Middle frontal gyrus (tissue), 1 donor: ENCODE data around the gene IL21R.

Experiments
- DNase-seq: peaks from one replicate; pipeline ENCODE4 v3.0.0-alpha.2; 2015; ENCODE audit warnings: low spot score; ENCODE audit errors: extremely low spot score

The IL21R gene

GRCh38 chr16:27401768-27402568 lies at the start of gene IL21R:
IL21R (plus strand) TSS chr16:27402174; CDS start chr16:27430072, 27,898 bp downstream.
- no peak for DNase-seq

DNA sequence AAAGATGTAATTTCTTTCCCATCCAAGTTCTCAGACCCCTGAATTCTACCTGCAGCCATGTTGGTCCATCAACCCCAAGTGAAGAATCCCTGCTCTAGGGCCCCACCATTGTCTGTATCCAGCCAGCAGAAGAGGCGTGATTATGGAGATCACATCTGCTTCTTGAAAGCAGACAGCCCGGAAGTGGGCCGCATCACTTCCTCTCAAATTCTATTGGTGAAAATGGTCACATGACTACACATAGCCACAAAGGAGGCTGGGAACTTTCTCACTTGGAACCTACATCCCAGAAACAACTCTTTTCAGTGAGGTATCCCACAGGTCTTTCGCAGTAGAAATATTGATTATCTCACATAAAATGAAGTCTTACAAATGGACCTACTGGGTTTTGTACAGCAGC lies 48.1 kb upstream of the IL21R start:
- no peak for DNase-seq

DNA sequence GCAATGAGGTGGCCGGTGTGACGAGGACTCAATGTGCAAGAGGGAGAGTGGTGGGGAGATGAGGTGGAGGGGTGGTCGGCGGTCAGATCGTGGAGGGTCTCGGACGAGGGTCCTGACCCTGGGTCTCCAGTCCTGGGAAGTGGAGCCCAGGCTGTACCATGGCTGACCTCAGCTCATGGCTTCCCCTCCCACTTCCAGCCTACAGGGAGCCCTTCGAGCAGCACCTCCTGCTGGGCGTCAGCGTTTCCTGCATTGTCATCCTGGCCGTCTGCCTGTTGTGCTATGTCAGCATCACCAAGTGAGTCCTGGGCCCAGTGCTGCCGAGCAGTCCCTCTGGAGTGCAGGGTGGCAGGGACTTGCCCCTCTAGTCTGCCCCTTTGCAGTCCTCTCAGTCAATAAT lies 46.4 kb upstream of the IL21R start:
- DNase-seq = no peak

- no peak for DNase-seq
Observed at GRCh38 chr16:27356794-27357193, 45.2 kb upstream of the IL21R start.

DNA sequence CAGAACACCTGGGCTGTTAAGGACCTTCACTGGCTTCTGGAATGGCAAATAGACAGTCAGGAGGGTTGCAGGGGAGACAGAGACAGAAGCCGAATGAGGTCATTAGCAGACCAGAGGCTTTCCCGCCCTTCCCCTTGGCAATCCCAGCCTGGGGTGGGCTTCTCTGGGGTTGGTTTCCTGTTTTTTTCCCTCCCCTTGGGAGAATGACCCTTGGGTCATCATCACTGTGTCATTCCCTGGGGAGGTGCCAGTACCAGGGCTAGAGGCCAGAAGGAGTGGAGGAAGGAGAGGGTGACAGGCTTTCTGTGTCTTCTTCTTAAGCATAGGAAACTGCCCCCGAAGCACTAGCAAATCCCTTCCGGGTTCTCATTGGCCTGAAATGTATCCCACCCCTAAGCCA lies 42.9 kb upstream of the IL21R start:
- no peak for DNase-seq

DNA sequence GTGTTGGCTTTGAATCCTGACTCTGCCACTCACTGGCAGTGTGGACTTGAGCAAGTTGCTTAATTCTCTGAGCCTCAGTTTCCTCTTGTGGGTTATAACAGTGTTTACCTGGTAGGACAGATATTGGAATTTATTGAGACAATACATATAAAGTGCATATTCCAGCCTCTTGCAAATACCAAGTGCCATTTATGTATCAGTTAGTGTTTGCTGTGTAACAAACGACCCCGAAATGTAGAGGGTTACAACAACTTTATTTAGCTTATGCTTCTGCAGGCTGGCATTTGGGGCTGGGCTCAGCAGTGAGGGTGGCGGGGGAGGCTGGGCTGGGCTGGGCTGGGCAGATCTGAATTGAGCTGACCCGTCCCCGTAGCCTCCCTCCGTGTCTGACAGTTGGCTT lies 42.4 kb upstream of the IL21R start:
- DNase-seq = no peak

DNA sequence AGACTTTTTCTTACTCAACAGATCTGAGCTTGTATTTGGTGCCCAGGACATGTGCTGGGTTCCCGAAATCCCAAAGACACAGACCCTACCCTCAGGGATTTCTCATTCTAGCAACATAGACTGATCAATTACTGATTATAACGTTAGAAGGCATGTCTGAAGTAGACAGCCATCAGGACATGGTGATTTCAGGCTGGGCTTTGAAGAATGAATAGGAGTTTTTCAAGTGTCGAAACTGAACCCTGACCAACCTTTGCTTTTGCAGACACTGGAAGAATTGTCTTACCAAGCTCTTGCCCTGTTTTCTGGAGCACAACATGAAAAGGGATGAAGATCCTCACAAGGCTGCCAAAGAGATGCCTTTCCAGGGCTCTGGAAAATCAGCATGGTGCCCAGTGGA lies 40.0 kb upstream of the IL21R start:
- DNase-seq = no peak

GRCh38 chr16:27362570-27363245 lies 39.3 kb upstream of the IL21R start:
- DNase-seq = no peak

GRCh38 chr16:27363246-27363632 lies 38.7 kb upstream of the IL21R start:
- no peak for DNase-seq

DNA sequence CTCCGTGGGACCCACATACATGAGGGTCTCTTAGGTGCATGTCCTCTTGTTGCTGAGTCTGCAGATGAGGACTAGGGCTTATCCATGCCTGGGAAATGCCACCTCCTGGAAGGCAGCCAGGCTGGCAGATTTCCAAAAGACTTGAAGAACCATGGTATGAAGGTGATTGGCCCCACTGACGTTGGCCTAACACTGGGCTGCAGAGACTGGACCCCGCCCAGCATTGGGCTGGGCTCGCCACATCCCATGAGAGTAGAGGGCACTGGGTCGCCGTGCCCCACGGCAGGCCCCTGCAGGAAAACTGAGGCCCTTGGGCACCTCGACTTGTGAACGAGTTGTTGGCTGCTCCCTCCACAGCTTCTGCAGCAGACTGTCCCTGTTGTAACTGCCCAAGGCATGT lies 38.2 kb upstream of the IL21R start:
- DNase-seq = no peak

DNA sequence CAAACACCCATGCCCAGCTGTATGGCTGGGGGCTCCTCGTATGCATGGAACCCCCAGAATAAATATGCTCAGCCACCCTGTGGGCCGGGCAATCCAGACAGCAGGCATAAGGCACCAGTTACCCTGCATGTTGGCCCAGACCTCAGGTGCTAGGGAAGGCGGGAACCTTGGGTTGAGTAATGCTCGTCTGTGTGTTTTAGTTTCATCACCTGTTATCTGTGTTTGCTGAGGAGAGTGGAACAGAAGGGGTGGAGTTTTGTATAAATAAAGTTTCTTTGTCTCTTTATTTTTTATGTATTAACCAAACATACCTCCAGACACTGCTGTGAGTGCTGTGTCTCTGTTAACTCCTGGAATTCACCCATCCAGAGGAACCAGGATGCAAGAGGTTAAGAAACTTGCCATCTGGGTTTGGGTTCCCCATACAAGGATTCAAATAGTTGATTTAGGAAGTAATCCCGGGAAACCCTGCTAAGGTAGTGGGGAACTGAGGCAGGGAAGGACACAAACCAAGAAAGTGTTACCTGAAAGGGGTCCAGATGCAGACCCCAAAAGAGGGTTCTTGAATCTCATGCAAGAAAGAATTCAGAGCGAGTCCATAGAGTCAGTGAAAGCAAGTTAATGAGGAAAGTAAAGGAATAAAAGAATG lies 37.4 kb upstream of the IL21R start:
- DNase-seq = no peak

DNA sequence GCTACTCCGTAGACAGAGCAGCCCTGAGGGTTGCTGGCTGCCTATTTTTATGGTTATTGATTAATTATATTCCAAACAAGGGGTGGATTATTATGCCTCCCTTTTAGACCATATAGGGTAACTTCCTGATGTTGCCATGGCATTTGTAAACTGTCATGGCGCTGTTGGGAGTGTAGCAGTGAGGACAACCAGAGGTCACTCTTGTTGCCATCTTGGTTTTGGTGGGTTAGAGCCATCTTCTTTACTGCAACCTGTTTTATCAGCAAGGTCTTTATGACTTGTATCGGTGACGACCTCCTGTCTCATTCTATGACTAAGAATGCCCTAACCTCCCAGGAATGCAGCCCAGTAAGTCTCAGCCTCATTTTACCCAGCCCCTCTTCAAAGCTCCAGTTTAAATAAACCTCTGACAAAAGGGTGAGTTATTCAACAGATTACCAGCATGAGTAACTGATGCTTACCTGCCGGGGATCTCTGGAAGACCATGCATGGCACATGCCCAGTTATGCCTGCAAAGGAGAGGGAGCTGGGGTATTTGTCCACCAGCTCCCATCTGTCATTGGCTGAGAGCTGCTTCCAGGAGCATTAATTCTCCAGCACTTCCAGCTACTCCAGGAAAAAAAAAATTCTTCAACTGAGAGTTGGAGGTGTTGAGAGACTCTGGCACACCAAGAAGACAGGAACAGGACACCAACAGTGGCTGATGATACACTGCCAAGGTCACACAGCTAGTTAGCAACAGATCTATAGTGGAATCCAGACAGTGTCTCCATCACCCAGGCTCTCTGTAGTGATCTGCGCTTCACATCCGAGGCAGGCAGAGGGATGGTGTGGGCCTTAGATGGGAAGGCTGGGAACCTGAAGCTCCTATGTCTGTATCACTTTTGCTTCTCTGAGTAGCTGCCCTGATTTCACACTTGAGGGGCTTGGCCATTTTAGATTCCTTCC lies 36.6 kb upstream of the IL21R start:
- no peak for DNase-seq

- no peak for DNase-seq
Observed at GRCh38 chr16:27366687-27367460, 35.1 kb upstream of the IL21R start.

DNA sequence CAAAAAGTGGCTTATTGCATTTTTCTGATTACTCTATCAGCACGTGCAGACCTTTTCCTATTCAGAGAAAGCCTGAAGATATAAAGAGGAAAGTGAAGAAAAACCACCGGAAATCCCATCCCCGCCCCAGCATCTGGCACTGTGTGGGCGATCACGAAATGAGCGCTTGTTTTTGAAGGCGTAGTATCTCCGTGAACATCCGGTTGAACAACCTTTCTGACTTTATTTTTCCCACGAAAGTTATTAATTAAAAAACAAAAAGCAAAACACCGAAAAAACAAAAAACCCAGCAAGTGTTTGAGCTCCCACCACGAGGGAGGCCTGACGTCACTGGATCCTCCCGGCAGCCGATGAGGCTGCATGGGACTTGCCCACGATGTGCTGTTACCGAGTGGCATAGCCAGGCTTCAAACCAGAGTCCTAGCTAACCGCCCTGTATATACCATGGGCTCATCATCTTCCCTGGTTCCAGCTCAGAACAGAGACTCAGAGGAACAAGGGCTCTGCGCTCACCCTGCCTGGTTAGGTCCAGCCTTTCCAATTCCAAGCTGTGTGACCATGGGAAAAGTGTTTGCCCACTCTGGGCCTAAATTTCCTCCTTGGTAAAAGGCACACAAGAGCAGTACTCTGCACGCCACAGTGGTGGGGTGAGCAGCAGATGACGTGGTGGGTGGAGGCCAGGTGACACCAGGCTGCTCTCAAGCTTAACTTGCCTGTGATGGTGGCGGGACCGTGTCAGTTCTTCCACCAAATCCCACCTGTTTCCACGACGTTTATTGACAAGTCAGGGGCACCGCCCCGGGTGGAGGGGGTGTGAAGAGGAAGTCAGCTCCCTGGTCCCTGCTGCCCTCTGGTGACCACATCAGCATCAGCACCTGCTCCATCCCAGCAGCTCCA lies 34.3 kb upstream of the IL21R start:
- no peak for DNase-seq

GRCh38 chr16:27368358-27368722 lies 33.6 kb upstream of the IL21R start:
- DNase-seq = no peak

- DNase-seq = no peak
Observed at GRCh38 chr16:27369806-27370205, 32.2 kb upstream of the IL21R start.

DNA sequence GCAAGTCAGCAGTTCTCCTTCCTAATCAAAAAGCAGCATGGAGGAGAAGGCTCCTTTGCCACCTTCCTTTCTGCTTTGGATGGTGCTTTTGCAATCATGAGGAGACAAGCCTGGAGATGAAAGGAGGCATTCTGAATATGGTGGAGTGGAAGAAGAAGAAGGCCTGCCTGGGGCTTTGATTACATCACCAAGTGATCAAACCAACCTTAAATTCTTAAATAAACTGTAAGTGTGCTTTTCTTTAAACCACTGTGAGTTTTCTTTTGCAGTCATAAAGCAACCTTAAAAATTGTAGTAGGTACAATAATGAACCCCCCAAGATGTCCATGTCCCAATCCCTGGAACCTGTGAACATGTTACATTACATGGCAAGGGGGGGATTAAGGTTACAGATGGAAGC lies 31.7 kb upstream of the IL21R start:
- no peak for DNase-seq

GRCh38 chr16:27373312-27373711 lies 28.7 kb upstream of the IL21R start:
- no peak for DNase-seq

GRCh38 chr16:27374221-27374803 lies 27.7 kb upstream of the IL21R start:
- no peak for DNase-seq
